K562 (cell line): ENCODE data around the gene GSKIP. TPM values are rescaled to one million over a fixed set of nuclear protein-coding genes. Genes with fewer than 3 reads are reported as not detected.

Source experiments
- ATAC-seq: fragments of 200-7000 bp; cut with Tn5 transposase; 3 replicates; pipeline ENCODE4 v1.9.1; 2020; ENCODE audit warnings: moderate library complexity
- BruUV-seq: library from RNA; stranded (reverse); fragments of 400-500 nt; replicated peaks from 2 replicates; lab custom pipeline; 2021; lab: Mats Ljungman, UMichigan
- CTCF ChIA-PET: fragments of 300-600 bp; formaldehyde crosslinking; extraction: SDS; loops from one replicate; lab custom pipeline; 2021; ENCODE audit warnings: low intra/inter-chr PET ratio; lab: Yijun Ruan, JAX
- POLR2A ChIA-PET: fragments of 300-600, 350-650 bp; sonication (Branson Sonifier 250); formaldehyde crosslinking; extraction: SDS; loops from one replicate; lab custom pipeline; 2021; ENCODE audit warnings: antibody characterized with exemption, inconsistent platforms; lab: Yijun Ruan, JAX
- DNase-seq, 4 experiments: peaks; one replicate each; pipeline versions ENCODE4 v3.0.0 to v3.0.0-alpha.2; 2011 to 2018; ENCODE audit warnings: low spot score in 3 of 4, mixed read lengths in 3 of 4; ENCODE audit errors: extremely low read depth in 1 of 4
- FAIRE-seq: peaks from 2 replicates; lab custom pipeline; 2011; peaks lifted over from hg19 to GRCh38; lab: Jason Lieb, UNC
- H2AFZ ChIP-seq: 2 replicates; pipeline ENCODE4 v1.6.0; 2011; ENCODE audit warnings: low read depth, low read length, control low read depth, inconsistent platforms
- H3K27ac ChIP-seq: fragments of 200-600 bp; 3 replicates; pipeline ENCODE4 v1.8.0; 2011; ENCODE audit warnings: low read depth, mild to moderate bottlenecking, control low read depth, inconsistent platforms, low read length, moderate library complexity, mixed read lengths; ENCODE audit errors: extremely low read depth
- H3K27me3 ChIP-seq, 2 experiments: fragments of 300-600 bp in 1 of 2; 2 replicates in 1 of 2; 3 replicates in 1 of 2; pipeline versions ENCODE4 v1.6.0 to v1.8.0; 2011; ENCODE audit warnings: inconsistent platforms in 2 of 2, low read length in 2 of 2, mild to moderate bottlenecking in 1 of 2, mixed read lengths in 1 of 2, moderate library complexity in 1 of 2; ENCODE audit not compliant: control insufficient read depth in 2 of 2, insufficient read depth in 2 of 2
- H3K36me3 ChIP-seq: fragments of 300-600 bp; 3 replicates; pipeline ENCODE4 v1.8.0; 2011; ENCODE audit warnings: mild to moderate bottlenecking, low read length, inconsistent platforms; ENCODE audit not compliant: control insufficient read depth, insufficient read depth
- H3K4me1 ChIP-seq, 2 experiments: fragments of 200-600 bp in 1 of 2; replicated peaks in 1 of 2; 2 replicates in 1 of 2; 3 replicates in 1 of 2; pipeline versions ENCODE4 v1.5.1 to v1.8.0; 2011; ENCODE audit warnings: inconsistent platforms in 2 of 2, low read length in 2 of 2, mild to moderate bottlenecking in 1 of 2, mixed read lengths in 1 of 2, moderate library complexity in 1 of 2; ENCODE audit not compliant: control insufficient read depth in 2 of 2, insufficient read depth in 2 of 2
- H3K4me2 ChIP-seq: 2 replicates; pipeline ENCODE4 v1.6.1; 2011; ENCODE audit warnings: low read length, control low read depth, inconsistent platforms, mixed read lengths; ENCODE audit not compliant: insufficient read depth
- H3K4me3 ChIP-seq: fragments of 200-600 bp; sonication (generic), shearing (Covaris generic); 2 replicates; pipeline ENCODE4 v1.5.1; 2016; ENCODE audit warnings: control low read depth, inconsistent platforms
- H3K79me2 ChIP-seq: fragments of 200-600 bp; 3 replicates; pipeline ENCODE4 v1.8.0; 2011; ENCODE audit warnings: low read length, inconsistent platforms; ENCODE audit not compliant: control insufficient read depth, insufficient read depth
- H3K9ac ChIP-seq, 2 experiments: 2 replicates each; pipeline versions ENCODE4 v1.6.0 to v1.6.1; 2011; ENCODE audit warnings: low read depth in 2 of 2, low read length in 2 of 2, control low read depth in 1 of 2, inconsistent platforms in 1 of 2, mild to moderate bottlenecking in 1 of 2, mixed read lengths in 1 of 2; ENCODE audit not compliant: insufficient read depth in 1 of 2
- H3K9me1 ChIP-seq: one replicate; pipeline ENCODE4 v1.6.0; 2011; ENCODE audit warnings: inconsistent platforms, mild to moderate bottlenecking, low read length, moderate library complexity; ENCODE audit not compliant: control insufficient read depth, insufficient read depth
- H3K9me3 ChIP-seq: replicated peaks from 2 replicates; pipeline ENCODE4 v1.5.1; 2011; ENCODE audit warnings: low read depth, low read length, inconsistent platforms; ENCODE audit not compliant: control insufficient read depth, insufficient read depth
- H4K20me1 ChIP-seq: replicated peaks from 2 replicates; pipeline ENCODE4 v1.6.1; 2011; ENCODE audit warnings: low read length, inconsistent platforms, mixed read lengths; ENCODE audit not compliant: control insufficient read depth, insufficient read depth
- ARID3B ChIP-seq: fragments of 250-450 bp; sonication (Bioruptor Pico); IDR thresholded peaks from 2 replicates; pipeline ENCODE4 v1.4.0; 2020; ENCODE audit warnings: borderline replicate concordance
- ATF3 ChIP-seq, 2 experiments: fragments of 450-650 bp in 1 of 2; sonication (generic) in 1 of 2; formaldehyde crosslinking in 1 of 2; IDR thresholded peaks in 1 of 2; conservative IDR thresholded peaks in 1 of 2; 2 replicates each; pipeline versions ENCODE4 v1.6.1 to v1.8.1; 2016 to 2023; ENCODE audit warnings: mild to moderate bottlenecking in 2 of 2, moderate library complexity in 2 of 2, inconsistent platforms in 1 of 2, missing genetic modification reagents in 1 of 2
- CHD2 ChIP-seq: IDR thresholded peaks from 2 replicates; pipeline ENCODE4 v1.6.1; 2011; ENCODE audit warnings: low read depth, low read length
- EP300 ChIP-seq: IDR thresholded peaks from 2 replicates; pipeline ENCODE4 v1.6.1; 2012; ENCODE audit warnings: low read length, improper control_type of control experiment
- RFX1 ChIP-seq: fragments of 450-650 bp; IDR thresholded peaks from 2 replicates; pipeline ENCODE4 v1.6.1; 2016; ENCODE audit warnings: mild to moderate bottlenecking, moderate library complexity
- ZNF644 ChIP-seq: fragments of 200-800 bp; sonication (Bioruptor generic); IDR thresholded peaks from 2 replicates; pipeline ENCODE4 v1.6.1; 2016; ENCODE audit warnings: low read depth, missing genetic modification characterization, missing compliant biosample characterization
- WGBS: fragments of 100-300 bp; shearing (Covaris generic); methylation state at CpG from one replicate; pipeline ENCODE4 v1.1.6; 2016; ENCODE audit warnings: low coverage, mixed read lengths; ENCODE audit not compliant: insufficient coverage; ENCODE audit errors: missing lambda C conversion rate; 5-methylcytosine and 5-hydroxymethylcytosine counted together
- in situ Hi-C: fragments of 300-500 bp; cut with MboI; formaldehyde crosslinking; loops from 4 replicates; pipeline ENCODE4 v1.15.0; 2018; ENCODE audit warnings: inconsistent platforms, mixed read lengths
- intact Hi-C: fragments of 100-400 bp; cut with micrococcal nuclease; formaldehyde crosslinking; loops from 2 replicates; pipeline ENCODE4 v1.14.2; 2022
- polyA plus RNA-seq, 8 experiments: library from polyadenylated mRNA; depleted of rRNA in 4 of 8; stranded (reverse) in 5 of 8; unstranded in 3 of 8; fragments of >200 nt; fragmentation: Nextera tagmentation in 2 of 8; fragmentation: Illumina TruSeq in 1 of 8; extraction: Ambion mirVana in 2 of 8; extraction: Trizol in 1 of 8; gene quantifications; 2 replicates each; pipeline versions ENCODE4 v1.2.1 to v1.2.3, GENCODE V29; 2011 to 2014; ENCODE audit warnings: inconsistent platforms in 1 of 8, missing spikeins in 1 of 8
- total RNA-seq, 7 experiments: library from RNA; depleted of rRNA in 6 of 7; stranded (reverse); fragments of >200 nt in 6 of 7; fragmentation: Illumina TruSeq in 2 of 7; extraction: Trizol in 2 of 7; gene quantifications; 2 replicates each; pipeline versions ENCODE4 v1.2.1 to v1.2.3, GENCODE V29; 2011 to 2021; ENCODE audit warnings: low replicate concordance in 1 of 7

The GSKIP gene
- total and polyA plus RNA-seq, 9 of the 15 experiments (the other 6 are each of a cell fraction or from before 2014, with no cell fraction given) = 12.9 to 58.9 (median 22.2) TPM

GRCh38 chr14:96349286-96350075 lies 13.8 kb upstream of the GSKIP start (continued):
- no peak for TF ChIP-seq ARID3B (CRISPR knock-in tag)
- TF ChIP-seq ATF3 (IDR thresholded peaks at IDR 0.05) = peak; percentile 46; the same call in 1 of the 2 replicates
- TF ChIP-seq ATF3 (CRISPR knock-in tag; conservative IDR thresholded peaks at IDR 0.05) = no peak
- TF ChIP-seq EP300 = no peak
- no peak for TF ChIP-seq ZNF644 (tag)

GRCh38 chr14:96351986-96352385 lies 11.3 kb upstream of the GSKIP start:
- no peak overlapping the region for H3K27ac ChIP-seq
- no peaks in the 10 kb centered on the region; the same call in 2 of the 3 replicates for H3K36me3 ChIP-seq
- DNase-seq (no peak), ATAC-seq (peak; percentile 28; the same call in 2 of the 3 replicates), FAIRE-seq (no peak)
- no peaks in the 10 kb centered on the region for H3K9me1 ChIP-seq
- no TSS peak for BruUV-seq
- ChIA-PET CTCF (no interaction called here), POLR2A (no interaction called here)
- H4K20me1 ChIP-seq = no peaks in the 10 kb centered on the region
- in situ Hi-C loops (no loop called here), intact Hi-C loops (no loop called here)
- H3K9ac ChIP-seq = no peak overlapping the region
- peaks cover 4 to 22% of the 10 kb centered on the region in 2 experiments; a peak in 4 of 5 replicates for H3K4me1 ChIP-seq
- no peak overlapping the region for H2AFZ ChIP-seq
- no peaks in the 10 kb centered on the region for H3K9me3 ChIP-seq
- H3K4me3 ChIP-seq = no peak overlapping the region
- peaks cover 43% of the 10 kb centered on the region for H3K79me2 ChIP-seq
- 42% methylated on average over 3 of the region's 3 CpGs for WGBS
- H3K27me3 ChIP-seq = no peaks in the 10 kb centered on the region
- no peak overlapping the region for H3K4me2 ChIP-seq
- TF ChIP-seq RFX1 (0 out of 2 replicates have a peak, but pooled peaks have one; percentile 10), CHD2 (no peak)
